HUES48 (cell line): ENCODE results near the gene CELF1.

Source experiments
- H3K27ac ChIP-seq: one replicate; pipeline ENCODE4 v1.7.0; 2013; ENCODE audit warnings: low read depth, low read length, inconsistent platforms
- H3K27me3 ChIP-seq: 2 replicates; pipeline ENCODE4 v1.6.1; 2013; ENCODE audit warnings: mild to moderate bottlenecking, low read length; ENCODE audit not compliant: control insufficient read depth, insufficient read depth
- H3K36me3 ChIP-seq: 2 replicates; pipeline ENCODE4 v1.6.1; 2013; ENCODE audit warnings: low read length; ENCODE audit not compliant: control insufficient read depth, insufficient read depth
- H3K4me1 ChIP-seq: 2 replicates; pipeline ENCODE4 v1.6.1; 2013; ENCODE audit warnings: mild to moderate bottlenecking, low read length; ENCODE audit not compliant: control insufficient read depth, insufficient read depth
- H3K4me3 ChIP-seq: 2 replicates; pipeline ENCODE4 v1.5.1; 2013; ENCODE audit warnings: mild to moderate bottlenecking, low read depth, low read length
- H3K9ac ChIP-seq: 2 replicates; pipeline ENCODE4 v1.6.1; 2013; ENCODE audit warnings: mild to moderate bottlenecking, low read depth, low read length, moderate library complexity
- H3K9me3 ChIP-seq: 2 replicates; pipeline ENCODE4 v1.6.1; 2013; ENCODE audit warnings: low read length; ENCODE audit not compliant: control insufficient read depth, insufficient read depth

CELF1 gene

GRCh38 chr11:47445840-47446239 is 107.1 kb downstream of the CELF1 start:
- Histone ChIP-seq H3K4me1 (no peaks in the 10 kb centered on the region), H3K27me3 (no peaks in the 10 kb centered on the region), H3K36me3 (no peaks in the 10 kb centered on the region), H3K9ac (no peak overlapping the region), H3K27ac (no peak overlapping the region), H3K9me3 (no peaks in the 10 kb centered on the region), H3K4me3 (no peak overlapping the region)

GRCh38 chr11:47443817-47444216 is 109.1 kb downstream of the CELF1 start:
- Histone ChIP-seq H3K36me3 (no peaks in the 10 kb centered on the region), H3K9me3 (no peaks in the 10 kb centered on the region), H3K27me3 (no peaks in the 10 kb centered on the region), H3K4me3 (no peak overlapping the region), H3K27ac (no peak overlapping the region), H3K9ac (no peak overlapping the region), H3K4me1 (no peaks in the 10 kb centered on the region)

- Histone ChIP-seq H3K27me3 (no peaks in the 10 kb centered on the region), H3K9ac (no peak overlapping the region), H3K27ac (no peak overlapping the region), H3K4me3 (no peak overlapping the region), H3K9me3 (no peaks in the 10 kb centered on the region), H3K4me1 (no peaks in the 10 kb centered on the region), H3K36me3 (no peaks in the 10 kb centered on the region)
These were observed 109.8 kb downstream of the CELF1 start for GRCh38 chr11:47443028-47443700.

- no peaks in the 10 kb centered on the region for H3K4me1 ChIP-seq
- no peak overlapping the region for H3K4me3 ChIP-seq
- no peaks in the 10 kb centered on the region for H3K9me3 ChIP-seq
- H3K36me3 ChIP-seq = no peaks in the 10 kb centered on the region
- H3K27ac ChIP-seq = no peak overlapping the region
- no peaks in the 10 kb centered on the region for H3K27me3 ChIP-seq
- no peak overlapping the region for H3K9ac ChIP-seq
These were observed 110.4 kb downstream of the CELF1 start for GRCh38 chr11:47442514-47442913.

GRCh38 chr11:47441421-47441820 is 111.5 kb downstream of the CELF1 start:
- H3K27ac ChIP-seq = no peak overlapping the region
- no peaks in the 10 kb centered on the region for H3K27me3 ChIP-seq
- H3K4me3 ChIP-seq = no peak overlapping the region
- no peaks in the 10 kb centered on the region for H3K9me3 ChIP-seq
- no peak overlapping the region for H3K9ac ChIP-seq
- H3K4me1 ChIP-seq = no peaks in the 10 kb centered on the region
- H3K36me3 ChIP-seq = no peaks in the 10 kb centered on the region

GRCh38 chr11:47440054-47440476 is 112.9 kb downstream of the CELF1 start:
- Histone ChIP-seq H3K27ac (no peak overlapping the region), H3K9me3 (no peaks in the 10 kb centered on the region), H3K9ac (no peak overlapping the region), H3K36me3 (no peaks in the 10 kb centered on the region), H3K4me3 (no peak overlapping the region), H3K4me1 (no peaks in the 10 kb centered on the region), H3K27me3 (no peaks in the 10 kb centered on the region)

- H3K4me1 ChIP-seq = no peaks in the 10 kb centered on the region
- no peak overlapping the region for H3K27ac ChIP-seq
- H3K4me3 ChIP-seq = no peak overlapping the region
- no peaks in the 10 kb centered on the region for H3K9me3 ChIP-seq
- H3K27me3 ChIP-seq = no peaks in the 10 kb centered on the region
- H3K9ac ChIP-seq = no peak overlapping the region
- H3K36me3 ChIP-seq = no peaks in the 10 kb centered on the region
These were observed 114.2 kb downstream of the CELF1 start for GRCh38 chr11:47438721-47439120.

GRCh38 chr11:47437746-47438418 is 115.0 kb downstream of the CELF1 start:
- Histone ChIP-seq H3K9ac (no peak overlapping the region), H3K27ac (no peak overlapping the region), H3K27me3 (no peaks in the 10 kb centered on the region), H3K36me3 (no peaks in the 10 kb centered on the region), H3K9me3 (no peaks in the 10 kb centered on the region), H3K4me1 (no peaks in the 10 kb centered on the region), H3K4me3 (no peak overlapping the region)

GRCh38 chr11:47437218-47437745 is 115.7 kb downstream of the CELF1 start:
- no peaks in the 10 kb centered on the region for H3K27me3 ChIP-seq
- no peak overlapping the region for H3K27ac ChIP-seq
- no peaks in the 10 kb centered on the region for H3K9me3 ChIP-seq
- no peaks in the 10 kb centered on the region for H3K4me1 ChIP-seq
- H3K36me3 ChIP-seq = no peaks in the 10 kb centered on the region
- H3K4me3 ChIP-seq = no peak overlapping the region
- no peak overlapping the region for H3K9ac ChIP-seq

- no peak overlapping the region for H3K27ac ChIP-seq
- H3K9ac ChIP-seq = no peak overlapping the region
- no peaks in the 10 kb centered on the region for H3K27me3 ChIP-seq
- no peaks in the 10 kb centered on the region for H3K4me1 ChIP-seq
- no peak overlapping the region for H3K4me3 ChIP-seq
- H3K9me3 ChIP-seq = no peaks in the 10 kb centered on the region
- no peaks in the 10 kb centered on the region for H3K36me3 ChIP-seq
These were observed 116.2 kb downstream of the CELF1 start for GRCh38 chr11:47436726-47437125.

- no peaks in the 10 kb centered on the region for H3K36me3 ChIP-seq
- H3K27ac ChIP-seq = no peak overlapping the region
- no peak overlapping the region for H3K4me3 ChIP-seq
- no peaks in the 10 kb centered on the region for H3K4me1 ChIP-seq
- H3K9ac ChIP-seq = no peak overlapping the region
- no peaks in the 10 kb centered on the region for H3K9me3 ChIP-seq
- no peaks in the 10 kb centered on the region for H3K27me3 ChIP-seq
These were observed 117.2 kb downstream of the CELF1 start for GRCh38 chr11:47435687-47436086.
